Left forelimb (tissue), 1 donor: ENCODE data around the gene ENOSF1.
A peak's percentile ranks its signal among the peaks of the same experiment; 100 is the strongest.

Experiments
- DNase-seq: peaks from one replicate; pipeline ENCODE4 v3.0.0-alpha.2; 2018; ENCODE audit warnings: low spot score

The ENOSF1 gene

DNA sequence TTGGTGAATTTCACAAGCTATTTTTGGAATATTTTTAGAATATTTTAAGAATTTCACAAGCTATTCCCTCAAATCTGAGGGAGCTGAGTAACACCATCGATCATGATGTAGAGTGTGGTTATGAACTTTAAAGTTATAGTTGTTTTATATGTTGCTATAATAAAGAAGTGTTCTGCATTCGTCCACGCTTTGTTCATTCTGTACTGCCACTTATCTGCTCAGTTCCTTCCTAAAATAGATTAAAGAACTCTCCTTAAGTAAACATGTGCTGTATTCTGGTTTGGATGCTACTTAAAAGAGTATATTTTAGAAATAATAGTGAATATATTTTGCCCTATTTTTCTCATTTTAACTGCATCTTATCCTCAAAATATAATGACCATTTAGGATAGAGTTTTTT lies 39.1 kb downstream of the ENOSF1 start:
- no peak for DNase-seq

DNA sequence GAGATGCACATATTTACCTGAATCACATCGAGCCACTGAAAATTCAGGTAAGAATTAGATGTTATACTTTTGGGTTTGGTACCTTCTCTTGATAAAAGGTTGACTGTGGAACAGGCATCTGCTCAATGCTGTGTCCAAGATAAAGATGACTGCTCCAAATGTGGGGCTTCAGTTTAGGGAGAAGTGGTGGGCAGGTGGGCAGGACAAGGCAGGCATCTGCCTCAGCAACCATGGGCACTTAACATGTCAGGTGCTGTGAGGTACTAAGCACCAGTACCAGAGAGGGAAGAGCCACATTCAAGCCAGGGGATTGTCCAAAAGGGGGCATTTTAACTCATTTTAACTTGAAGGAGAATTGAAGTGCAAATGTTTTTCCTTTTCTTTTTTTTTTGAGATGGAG lies 41.0 kb downstream of the ENOSF1 start:
- DNase-seq = no peak

DNA sequence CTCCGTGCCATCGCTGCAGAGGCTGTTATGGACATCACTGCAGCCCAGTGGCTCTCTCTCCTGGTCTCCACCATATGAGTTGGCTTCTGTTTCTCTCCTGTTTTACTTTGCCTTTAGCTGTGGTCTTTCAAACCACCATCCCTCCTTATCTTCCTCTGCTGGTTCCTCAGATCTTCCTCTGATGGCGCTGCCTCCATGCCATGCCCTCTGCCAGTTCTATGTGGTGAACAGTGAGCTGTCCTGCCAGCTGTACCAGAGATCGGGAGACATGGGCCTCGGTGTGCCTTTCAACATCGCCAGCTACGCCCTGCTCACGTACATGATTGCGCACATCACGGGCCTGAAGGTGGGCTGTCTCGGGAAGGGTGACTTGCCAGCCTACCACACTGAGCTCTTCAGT lies 41.9 kb downstream of the ENOSF1 start:
- DNase-seq = no peak

DNA sequence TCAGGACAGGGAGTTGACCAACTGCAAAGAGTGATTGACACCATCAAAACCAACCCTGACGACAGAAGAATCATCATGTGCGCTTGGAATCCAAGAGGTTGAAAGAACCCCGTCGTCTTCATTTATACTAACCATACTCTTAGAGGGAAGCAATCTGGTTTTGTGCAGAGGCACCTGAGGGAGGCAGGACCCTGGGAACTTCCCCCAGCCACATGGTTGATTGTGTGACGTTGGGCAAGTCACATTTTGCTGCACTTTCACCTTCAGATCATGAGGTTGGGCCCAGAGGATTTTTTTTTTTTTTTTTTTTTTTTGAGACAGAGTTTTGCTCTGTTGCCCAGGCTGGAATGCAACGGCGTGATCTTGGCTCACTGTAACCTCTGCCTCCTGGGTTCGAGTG lies 43.4 kb downstream of the ENOSF1 start:
- no peak for DNase-seq

DNA sequence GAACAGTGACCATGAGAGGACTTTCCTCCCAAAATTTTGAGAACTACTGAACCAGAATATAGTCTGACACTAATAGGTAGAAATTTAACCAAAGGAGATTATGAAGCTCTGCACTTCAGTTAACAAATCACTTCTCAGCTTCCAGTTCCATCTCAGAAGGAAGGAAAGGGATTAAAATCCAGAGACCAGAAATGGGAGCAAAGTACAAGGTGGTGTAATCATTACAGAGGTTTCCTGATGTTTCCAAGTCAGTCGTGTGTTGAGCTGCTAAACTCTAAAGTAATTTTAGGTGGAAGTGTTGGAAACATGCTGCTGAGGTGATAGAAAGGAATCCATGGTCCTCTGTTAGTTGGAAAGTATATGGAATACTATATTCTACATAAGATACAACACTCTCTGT lies 44.2 kb downstream of the ENOSF1 start:
- no peak for DNase-seq

DNA sequence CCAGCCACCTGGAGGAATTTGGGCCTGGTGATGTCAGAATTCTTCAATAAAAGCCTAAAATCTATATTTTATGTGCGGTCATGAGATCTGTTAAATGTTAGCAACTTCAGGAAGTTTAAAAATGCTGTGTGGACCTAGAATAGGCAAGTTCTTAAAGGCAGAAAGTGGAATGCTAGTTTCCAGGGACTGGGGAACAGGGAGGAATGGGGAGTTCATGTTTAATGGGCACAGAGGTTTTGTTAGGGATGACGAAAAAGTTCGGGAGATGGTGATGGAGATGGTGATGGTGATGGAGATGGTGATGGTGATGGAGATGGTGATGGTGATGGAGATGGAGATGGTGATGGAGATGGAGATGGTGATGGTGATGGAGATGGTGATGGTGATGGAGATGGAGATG lies 45.8 kb downstream of the ENOSF1 start:
- DNase-seq = no peak

DNA sequence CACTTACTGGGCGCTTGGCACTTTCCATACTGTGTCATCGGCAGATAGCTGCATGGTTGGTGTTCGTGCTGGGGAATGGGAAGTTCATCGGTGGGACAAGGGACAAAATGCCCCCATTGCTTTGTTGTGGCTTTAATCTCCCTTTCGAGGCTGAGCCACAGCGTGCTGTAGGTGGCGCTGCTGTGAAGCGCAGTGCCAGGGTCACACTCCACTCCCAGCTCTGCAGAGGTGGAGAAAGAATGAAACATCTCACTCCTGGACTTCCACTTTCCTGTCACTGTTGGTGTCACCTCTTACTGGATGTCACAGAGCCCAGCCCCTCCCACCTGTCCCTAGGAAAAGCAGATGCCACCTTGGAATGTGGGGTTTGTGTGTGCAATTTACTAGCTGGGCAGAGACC lies 46.3 kb downstream of the ENOSF1 start:
- no peak for DNase-seq

DNA sequence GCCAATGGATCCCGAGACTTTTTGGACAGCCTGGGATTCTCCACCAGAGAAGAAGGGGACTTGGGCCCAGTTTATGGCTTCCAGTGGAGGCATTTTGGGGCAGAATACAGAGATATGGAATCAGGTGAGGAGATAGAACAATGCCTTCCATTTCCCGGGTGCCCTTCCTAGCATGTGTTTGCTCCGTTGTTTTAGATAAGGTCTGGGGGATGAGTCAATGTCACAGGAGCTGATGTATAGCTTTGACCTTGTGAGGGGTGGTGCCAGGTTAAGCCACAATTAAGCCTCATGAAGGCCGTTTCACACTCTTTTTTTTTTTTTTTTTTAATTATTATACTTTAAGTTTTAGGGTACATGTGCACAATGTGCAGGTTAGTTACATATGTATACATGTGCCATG lies 50.2 kb downstream of the ENOSF1 start:
- DNase-seq = no peak

DNA sequence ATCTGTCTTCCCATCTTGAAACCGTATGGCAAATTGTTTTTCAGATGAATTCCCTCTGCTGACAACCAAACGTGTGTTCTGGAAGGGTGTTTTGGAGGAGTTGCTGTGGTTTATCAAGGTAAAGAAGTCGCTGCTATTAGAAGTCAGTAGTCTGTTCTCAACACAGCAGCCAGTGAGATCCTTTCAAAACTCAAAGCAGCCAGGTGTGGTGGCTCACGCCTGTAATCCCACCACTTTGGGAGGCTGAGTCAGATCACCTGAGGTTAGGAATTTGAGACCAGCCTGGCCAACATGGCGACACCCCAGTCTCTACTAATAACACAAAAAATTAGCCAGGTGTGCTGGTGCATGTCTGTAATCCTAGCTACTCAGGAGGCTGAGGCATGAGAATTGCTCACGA lies 52.8 kb downstream of the ENOSF1 start:
- no peak for DNase-seq

DNA sequence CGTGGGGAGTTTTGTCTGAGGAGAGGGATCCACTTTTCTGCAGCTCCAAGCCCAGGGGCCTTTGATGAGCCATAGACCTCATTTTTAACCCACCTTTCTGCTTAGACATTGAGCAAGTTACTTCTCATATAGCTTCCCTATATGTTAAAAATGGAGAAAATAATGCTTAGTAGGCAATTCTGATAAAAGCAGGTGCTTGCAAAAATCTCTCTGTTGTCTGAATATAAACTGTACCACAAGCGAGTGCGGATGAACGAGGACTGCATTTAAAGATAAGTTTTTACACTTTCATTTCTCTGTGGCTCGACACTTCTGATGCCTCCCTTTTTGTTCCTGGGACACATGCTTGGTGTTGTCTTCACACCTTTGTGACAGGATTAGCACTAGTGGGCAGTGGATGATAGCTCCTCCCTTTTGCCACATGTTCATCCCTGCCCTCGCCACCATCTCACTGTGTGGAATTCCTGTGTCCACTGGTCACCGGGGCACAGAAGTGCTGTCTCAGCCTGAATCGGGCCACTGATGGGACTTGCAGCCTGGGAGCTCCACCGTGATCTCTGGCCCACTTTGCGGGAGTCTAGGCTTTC lies 53.4 kb downstream of the ENOSF1 start:
- no peak for DNase-seq

DNA sequence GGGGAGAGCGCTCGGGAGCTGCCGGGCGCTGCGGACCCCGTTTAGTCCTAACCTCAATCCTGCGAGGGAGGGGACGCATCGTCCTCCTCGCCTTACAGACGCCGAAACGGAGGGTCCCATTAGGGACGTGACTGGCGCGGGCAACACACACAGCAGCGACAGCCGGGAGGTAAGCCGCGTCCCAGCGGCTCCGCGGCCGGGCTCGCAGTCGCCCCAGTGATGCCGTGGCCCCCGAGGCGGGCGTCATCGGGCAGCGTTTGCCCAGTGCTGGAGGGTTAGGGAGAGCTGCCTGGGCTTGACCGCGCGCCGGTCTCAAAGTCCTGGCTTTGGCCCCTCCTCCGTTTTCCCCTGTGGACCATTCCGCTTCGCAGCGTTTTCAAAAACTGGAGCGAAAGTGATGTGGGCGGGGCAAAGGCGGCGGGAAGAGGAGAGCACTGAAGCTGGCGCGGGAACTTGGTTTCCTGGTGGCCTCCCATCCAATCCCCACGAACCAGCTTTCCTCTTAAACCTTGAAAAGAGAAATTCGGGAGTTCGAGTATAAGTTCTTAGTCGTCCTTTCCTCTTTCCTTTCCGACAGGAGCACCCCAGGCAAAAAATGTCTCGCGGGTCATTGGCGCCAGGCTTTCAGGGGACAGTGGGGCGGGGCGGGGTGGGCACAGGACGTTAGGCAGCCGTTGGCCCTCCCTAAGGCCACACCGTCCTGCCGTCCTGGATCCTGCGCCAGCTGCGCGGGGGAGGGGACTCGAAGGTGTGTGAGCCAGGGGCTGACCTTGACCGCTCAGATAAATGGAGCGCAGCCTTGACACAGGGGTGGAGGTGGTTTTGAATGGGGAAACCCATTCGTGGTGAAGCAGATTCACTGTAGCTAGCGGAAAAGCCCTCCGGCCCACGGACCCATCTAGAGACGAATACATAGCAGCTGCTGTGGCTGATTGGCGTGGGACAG lies 54.2 kb downstream of the ENOSF1 start:
- DNase-seq = peak; percentile 89

DNA sequence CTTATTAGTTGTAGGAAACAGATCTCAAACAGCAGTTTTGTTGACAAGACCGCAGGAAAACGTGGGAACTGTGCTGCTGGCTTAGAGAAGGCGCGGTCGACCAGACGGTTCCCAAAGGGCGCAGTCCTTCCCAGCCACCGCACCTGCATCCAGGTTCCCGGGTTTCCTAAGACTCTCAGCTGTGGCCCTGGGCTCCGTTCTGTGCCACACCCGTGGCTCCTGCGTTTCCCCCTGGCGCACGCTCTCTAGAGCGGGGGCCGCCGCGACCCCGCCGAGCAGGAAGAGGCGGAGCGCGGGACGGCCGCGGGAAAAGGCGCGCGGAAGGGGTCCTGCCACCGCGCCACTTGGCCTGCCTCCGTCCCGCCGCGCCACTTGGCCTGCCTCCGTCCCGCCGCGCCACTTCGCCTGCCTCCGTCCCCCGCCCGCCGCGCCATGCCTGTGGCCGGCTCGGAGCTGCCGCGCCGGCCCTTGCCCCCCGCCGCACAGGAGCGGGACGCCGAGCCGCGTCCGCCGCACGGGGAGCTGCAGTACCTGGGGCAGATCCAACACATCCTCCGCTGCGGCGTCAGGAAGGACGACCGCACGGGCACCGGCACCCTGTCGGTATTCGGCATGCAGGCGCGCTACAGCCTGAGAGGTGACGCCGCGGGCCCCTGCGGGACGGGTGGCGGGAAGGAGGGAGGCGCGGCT lies 55.0 kb downstream of the ENOSF1 start, which contains the start of gene TYMS:
Gene TYMS (plus strand): TSS at position 343 of the 690 bp plus-strand sequence. CDS start 90 bp downstream, at position 433.
- peak; percentile 81 for DNase-seq

DNA sequence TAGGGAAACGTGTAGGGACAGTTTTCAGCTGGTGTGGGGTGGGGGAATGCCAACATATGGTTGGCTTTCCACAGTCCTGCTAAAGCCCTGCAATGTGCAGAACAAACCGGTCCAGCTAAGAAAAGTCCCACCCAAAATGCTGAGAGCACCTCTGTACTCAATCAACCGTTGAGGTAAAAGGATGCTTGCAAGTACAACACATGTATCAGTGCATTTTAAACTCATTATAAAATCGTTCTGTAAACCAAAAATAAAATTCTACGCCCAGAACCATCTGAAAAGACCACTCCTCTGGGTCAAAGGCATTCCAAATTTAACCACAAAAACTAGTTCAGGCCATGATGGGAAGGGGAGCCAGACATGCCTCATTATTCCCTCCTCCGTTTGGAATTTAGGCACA lies 57.0 kb downstream of the ENOSF1 start:
- no peak for DNase-seq

DNA sequence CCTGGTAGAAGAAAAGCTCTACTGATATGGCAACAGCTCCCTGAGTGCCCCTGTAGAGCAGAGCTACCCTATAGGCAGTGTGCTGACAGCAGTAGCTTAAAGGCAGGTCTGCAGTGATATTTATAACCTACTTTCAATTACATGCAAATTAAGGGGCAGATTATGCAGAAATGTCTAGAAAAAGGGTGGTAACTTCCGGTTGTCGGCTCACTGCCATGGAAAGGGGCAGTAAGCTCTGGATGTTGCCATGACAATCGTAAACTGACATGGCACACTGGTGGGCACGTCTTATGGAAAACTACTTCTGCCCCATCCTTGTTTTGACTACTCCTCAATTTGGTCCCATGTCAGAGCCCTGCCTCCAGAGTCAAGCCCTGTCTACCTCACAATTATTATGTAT lies 57.8 kb downstream of the ENOSF1 start:
- no peak for DNase-seq

DNA sequence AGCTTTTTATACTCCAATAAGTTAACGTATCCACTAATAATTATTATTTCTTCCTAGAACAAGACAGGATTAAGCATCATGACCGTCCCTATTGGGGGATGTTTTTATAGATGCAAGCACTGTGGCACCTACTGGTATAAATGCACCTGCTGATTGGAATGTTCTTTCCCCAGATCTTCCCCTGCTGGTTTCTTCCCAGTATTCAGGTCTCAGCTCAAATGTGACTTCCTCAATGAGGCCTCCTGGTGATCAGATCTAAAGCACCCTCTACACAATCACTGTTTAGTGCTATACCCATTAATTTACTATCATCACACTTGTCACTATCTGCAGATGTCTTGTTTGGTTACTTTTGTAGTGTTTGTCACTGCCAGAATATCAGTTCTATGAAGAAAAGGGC lies 58.9 kb downstream of the ENOSF1 start:
- DNase-seq = no peak

DNA sequence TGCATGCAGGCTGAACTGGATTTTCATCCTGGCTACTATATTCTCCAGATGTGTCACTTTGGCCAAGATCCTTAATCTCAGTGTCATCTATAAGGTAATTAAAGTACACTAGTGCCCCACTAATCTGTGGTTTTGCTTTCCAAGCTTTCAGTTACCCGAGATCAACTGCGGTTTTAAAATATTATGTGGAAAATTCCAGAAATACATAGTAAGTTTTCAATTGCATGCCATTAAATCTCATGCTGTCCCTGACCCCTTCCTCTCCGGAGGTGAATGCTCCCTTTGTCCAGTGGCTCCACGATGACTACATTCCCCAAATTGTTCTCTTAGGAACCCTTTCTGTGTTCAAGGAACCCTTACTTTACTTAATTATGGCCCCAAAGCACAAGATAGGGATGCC lies 60.3 kb downstream of the ENOSF1 start:
- DNase-seq = no peak

DNA sequence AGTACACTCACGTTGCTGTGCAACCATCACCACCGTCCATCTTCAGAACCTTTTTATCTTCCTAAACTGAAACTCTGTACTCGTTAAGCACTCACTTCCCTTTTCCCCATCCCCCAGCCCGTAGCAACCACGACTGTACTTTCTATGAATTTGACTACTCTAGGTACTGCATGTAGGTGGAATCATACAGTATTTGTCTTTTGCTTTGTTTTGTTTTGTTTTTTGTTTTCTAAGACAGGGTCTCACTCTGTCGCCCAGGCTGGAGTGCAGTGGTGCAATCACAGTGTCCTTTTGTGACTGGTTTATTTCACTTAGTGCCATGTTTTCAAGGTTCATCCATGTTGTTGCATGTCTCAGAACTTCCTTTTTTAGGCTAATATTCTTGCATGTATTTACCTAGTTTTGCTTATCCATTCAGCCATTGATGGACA lies 62.0 kb downstream of the ENOSF1 start:
- no peak for DNase-seq

DNA sequence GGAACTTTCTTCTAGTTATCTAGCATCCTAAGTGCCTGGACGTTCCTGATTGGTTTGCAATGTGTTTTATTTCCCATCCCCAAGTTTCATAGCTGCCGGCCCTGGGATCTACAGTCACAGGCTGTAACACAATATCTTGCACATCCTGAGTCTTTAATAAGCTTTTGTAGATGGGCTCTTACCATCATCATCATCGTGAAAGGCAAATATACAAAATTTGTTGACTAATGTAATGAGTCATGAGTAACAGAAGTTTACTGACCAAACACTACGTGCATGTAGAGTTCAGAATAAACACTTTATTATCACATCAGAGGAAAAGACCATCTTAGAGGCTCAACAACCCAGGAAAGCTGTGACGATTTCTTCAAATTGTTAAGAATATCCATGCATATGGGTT lies 63.1 kb downstream of the ENOSF1 start:
- DNase-seq = no peak

DNA sequence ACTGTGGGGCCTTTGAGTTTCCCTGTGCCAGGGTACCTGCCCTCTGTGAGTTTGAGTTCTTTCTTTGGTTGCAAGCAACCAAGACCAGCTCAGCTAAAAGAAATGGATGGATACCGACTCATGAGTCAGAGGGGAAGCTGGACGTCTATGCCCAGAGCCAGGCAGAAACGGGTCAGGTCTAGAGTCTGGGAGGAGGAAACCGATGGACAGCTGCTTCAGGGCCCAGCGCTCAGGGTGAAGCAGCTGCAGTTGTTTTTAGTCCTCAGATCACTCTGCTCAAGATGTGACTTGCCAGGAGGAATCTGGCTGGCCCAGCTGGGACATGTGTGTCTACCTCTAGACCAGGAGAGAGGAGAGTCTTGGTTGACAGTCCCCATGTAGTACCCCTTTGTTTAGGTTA lies 65.1 kb downstream of the ENOSF1 start:
- DNase-seq = no peak

DNA sequence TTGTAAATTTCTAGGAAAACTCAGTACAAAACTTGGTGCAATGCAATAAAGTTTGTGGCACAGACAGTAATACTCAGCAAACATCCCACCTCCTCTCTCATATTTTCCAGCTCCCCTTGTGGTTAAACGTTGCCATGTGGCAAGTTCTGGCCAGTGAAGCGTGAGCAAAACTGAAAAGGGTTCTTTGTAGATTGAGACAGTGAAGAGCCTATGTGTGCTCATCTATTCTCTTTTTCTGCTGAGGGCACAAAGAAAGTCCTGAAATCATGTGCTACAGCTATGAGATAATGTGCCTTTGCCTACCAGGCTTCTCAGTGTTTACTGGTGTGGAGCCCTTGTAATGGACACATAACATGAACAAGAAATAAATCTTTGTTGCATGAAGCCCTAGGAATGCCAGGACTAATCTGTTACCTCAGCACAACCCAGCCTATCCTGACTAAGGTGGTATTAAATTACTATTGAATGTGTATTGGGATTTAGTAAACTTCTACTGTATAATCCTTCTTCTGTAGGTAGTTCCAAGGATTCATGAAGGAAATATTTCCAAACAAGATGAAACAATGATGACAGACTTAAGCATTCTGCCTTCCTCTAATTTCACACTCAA lies 67.9 kb downstream of the ENOSF1 start:
- DNase-seq = no peak

DNA sequence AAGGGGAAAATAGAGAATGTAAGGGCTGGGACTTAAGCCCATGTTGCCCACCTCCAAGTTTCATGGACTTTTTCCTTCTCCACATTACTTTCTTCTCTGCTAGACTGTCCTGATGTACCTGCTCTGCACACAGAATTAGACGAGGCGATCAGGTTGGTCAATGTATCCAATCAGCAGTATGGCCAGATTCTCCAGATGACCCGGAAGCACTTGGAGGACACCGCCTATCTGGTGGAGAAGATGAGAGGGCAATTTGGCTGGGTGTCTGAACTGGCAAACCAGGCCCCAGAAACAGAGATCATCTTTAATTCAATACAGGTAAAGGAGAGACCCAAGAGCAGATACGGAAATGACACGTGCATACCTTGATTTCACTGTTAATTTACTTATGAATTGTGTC lies 71.2 kb downstream of the ENOSF1 start:
- no peak for DNase-seq

DNA sequence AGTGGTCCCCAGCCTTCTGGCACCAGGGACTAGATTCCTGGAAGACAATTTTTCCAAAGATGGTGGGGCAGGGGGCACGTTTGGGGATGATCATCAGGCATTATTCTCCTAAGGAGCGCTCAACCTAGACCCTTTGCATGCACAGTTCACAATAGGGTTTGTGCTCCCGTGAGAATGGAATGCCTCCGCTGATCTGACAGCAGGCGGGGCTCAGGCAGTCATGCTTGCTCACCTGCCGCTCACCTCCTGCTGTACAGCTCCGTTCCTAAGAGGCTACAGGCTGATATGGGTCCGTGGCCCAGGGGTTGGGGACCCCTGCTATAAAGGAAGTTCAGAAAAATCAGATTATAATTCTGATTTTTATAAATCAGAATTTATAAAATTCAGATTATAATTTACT lies 77.3 kb downstream of the ENOSF1 start:
- DNase-seq = no peak
